Measurements from ENCODE around the gene GPM6B.
A peak's percentile ranks its signal among the peaks of the same experiment; 100 is the strongest.

The GPM6B gene

DNA sequence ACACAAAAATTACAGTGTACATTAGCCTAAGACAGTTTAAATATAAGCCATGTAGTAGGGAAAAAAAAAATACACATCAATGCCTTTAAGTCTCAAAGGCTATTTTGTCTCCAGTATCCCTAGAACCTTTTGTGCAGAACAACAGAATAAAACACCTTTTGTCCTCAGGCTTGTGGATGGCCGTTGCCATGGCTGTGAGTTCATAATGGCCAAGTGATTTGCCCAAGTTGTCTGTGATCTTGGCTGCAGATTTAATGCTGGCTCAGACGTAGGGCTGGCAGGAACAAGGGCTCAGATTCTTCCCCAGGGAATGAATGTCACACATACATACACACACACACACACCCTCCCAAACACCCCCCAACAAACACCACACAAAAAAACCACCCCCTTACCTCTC is 25.3 kb downstream of the GPM6B start:
- TF ChIP-seq, protein P1, sequence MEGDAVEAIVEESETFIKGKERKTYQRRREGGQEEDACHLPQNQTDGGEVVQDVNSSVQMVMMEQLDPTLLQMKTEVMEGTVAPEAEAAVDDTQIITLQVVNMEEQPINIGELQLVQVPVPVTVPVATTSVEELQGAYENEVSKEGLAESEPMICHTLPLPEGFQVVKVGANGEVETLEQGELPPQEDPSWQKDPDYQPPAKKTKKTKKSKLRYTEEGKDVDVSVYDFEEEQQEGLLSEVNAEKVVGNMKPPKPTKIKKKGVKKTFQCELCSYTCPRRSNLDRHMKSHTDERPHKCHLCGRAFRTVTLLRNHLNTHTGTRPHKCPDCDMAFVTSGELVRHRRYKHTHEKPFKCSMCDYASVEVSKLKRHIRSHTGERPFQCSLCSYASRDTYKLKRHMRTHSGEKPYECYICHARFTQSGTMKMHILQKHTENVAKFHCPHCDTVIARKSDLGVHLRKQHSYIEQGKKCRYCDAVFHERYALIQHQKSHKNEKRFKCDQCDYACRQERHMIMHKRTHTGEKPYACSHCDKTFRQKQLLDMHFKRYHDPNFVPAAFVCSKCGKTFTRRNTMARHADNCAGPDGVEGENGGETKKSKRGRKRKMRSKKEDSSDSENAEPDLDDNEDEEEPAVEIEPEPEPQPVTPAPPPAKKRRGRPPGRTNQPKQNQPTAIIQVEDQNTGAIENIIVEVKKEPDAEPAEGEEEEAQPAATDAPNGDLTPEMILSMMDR (conservative IDR thresholded peaks at IDR 0.05; ENCODE audit: low read depth) = no peak
- POLR2A ChIA-PET (ENCODE audit: low non-redundant PET) = no interaction called here
- no peak for DNase-seq (ENCODE audit: low spot score)
- CTCF ChIA-PET = no interaction called here
- no peak overlapping the region for H3K27ac ChIP-seq

DNA sequence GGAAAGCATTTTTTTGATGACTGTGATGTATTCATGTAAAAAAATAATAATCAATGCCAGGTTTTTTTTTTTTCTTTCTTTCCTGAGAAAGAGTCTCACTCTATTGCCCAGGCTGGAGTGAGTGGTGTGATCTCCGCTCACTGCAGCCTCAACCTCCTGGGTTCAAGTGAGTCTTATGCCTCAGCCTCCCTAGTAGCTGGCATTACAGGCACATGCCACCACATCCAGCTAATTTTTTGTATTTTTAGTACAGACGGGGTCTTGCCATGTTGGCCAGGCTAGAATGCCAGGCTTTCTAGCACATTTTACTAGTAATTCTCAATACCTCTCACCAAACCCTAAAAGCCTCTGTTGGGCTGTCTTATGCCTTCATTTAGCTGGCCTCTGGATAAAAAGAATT is 25.7 kb downstream of the GPM6B start:
- POLR2A ChIA-PET (ENCODE audit: low non-redundant PET) = no interaction called here
- CTCF ChIA-PET = interaction anchor here (0.7 kb wide), 1 partner anchor 574 kb away, joined by 3 read pairs; no protein-coding TSS in a partner anchor
- H3K27ac ChIP-seq = no peak overlapping the region
- DNase-seq (ENCODE audit: low spot score) = no peak
- TF ChIP-seq, protein P1 (conservative IDR thresholded peaks at IDR 0.05; ENCODE audit: low read depth) = no peak

DNA sequence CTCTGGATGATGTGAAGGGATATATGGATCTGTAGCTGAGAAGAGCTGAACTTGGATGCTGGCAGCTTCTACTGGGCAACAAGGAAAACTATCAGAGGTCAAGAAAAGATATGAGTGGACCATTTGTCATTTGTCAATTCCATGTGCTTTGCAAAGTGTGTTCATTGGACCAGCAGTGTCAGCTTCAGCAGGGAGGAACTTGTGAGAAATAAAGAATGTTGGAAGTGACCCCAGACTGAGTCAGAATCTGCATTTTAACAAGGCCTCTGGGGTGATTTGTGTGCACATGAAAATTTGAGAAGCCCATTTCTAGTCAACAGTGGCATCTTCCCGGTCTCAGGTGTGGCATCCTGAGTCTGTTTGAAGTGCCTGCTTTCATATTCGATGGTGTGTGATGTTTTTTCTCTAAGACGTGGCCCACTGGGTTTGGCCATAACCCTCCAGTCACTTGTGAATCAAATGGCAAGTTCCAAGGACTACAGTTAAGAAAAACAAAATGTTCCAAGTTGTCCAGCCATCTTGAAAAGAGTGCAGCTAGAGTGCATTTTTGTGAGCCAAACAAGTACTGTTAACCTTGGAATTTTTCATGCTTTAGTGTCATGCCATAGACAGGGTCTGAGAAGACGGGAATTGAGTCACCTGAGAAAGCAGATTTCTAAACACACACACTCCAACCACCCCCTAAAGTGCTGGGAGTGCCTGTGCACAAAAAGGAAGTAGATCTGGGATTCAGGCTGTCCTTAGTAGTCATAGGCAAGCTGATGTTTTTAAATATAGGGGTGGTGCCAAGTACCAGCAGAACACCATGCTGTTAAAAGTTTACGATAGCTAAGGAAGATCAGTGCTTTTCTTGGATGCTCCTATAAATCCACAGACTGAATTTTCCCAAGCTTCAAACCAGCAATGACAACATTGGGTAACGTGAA is 26.4 kb downstream of the GPM6B start:
- H3K27ac ChIP-seq = no peak overlapping the region
- no peak for DNase-seq (ENCODE audit: low spot score)
- ChIA-PET CTCF (interaction anchor here (0.7 kb wide), 1 partner anchor 574 kb away, joined by 3 read pairs; no protein-coding TSS in a partner anchor), POLR2A (ENCODE audit: low non-redundant PET) (no interaction called here)
- TF ChIP-seq, protein P1 (conservative IDR thresholded peaks at IDR 0.05; ENCODE audit: low read depth) = no peak

GRCh38 chrX:13786048-13786447 is 30.8 kb downstream of the GPM6B start:
- POLR2A ChIA-PET (ENCODE audit: low non-redundant PET) = no interaction called here
- H3K27ac ChIP-seq = no peak overlapping the region
- TF ChIP-seq, protein P1 (conservative IDR thresholded peaks at IDR 0.05; ENCODE audit: low read depth) = no peak
- CTCF ChIA-PET = no interaction called here
- no peak for DNase-seq (ENCODE audit: low spot score)

DNA sequence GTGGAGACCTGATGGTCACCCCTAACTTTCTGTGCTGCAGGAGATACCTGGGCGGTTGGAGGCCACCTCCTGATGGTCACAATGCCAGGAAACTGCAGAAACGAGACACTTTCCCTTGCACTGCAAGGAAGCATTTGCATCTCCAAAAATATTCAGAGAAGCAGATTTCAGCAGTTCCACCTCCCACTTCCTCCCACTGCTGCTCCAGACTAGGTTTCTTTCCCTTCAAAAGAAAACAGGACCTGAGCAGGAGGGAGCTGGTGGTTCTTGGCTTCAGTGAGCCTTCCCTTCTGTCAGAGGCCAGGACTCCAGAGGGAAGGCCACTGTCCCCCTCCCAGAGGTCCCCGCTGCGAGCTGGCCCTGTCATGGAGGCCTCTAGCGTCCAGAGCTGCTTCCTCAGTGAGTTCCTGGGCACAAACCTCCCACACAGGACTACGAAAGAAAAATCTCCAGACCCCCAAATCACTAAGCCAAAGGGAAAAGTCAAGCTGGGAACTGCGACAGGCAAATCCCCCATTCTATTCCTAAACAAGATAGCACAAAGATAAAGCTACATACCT is 35.9 kb downstream of the GPM6B start:
- POLR2A ChIA-PET (ENCODE audit: low non-redundant PET) = no interaction called here
- CTCF ChIA-PET = interaction anchor here (0.6 to 0.7 kb wide), 2 partner anchors 56 to 147 kb away, joined by 4 read pairs; no protein-coding TSS in a partner anchor
- no peak for DNase-seq (ENCODE audit: low spot score)
- TF ChIP-seq, protein P1 (conservative IDR thresholded peaks at IDR 0.05; ENCODE audit: low read depth) = no peak
- H3K27ac ChIP-seq = no peak overlapping the region

DNA sequence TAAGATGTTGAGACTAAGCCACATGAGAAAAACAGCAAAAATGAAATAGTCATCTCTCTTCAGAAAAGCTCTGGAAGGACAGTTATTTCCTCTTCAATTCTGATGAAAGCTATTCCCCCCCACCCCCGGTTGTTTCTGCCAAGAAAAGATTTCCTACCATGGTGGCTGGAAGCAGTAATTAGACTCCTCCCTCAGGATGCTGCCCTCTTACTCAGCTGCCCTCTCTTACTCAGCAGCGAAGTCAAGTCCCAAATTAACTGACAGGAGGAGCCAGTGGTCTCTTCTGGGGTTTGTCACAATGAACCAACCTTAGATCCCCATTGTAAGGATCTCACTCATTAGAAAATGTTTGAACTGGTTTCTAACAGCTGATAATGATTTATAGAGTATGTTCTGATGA is 38.0 kb downstream of the GPM6B start:
- TF ChIP-seq, protein P1 (conservative IDR thresholded peaks at IDR 0.05; ENCODE audit: low read depth) = no peak
- POLR2A ChIA-PET (ENCODE audit: low non-redundant PET) = no interaction called here
- H3K27ac ChIP-seq = no peak overlapping the region
- DNase-seq (ENCODE audit: low spot score) = peak; percentile 3
- CTCF ChIA-PET = no interaction called here
